Measurements from ENCODE around the gene TMOD1.
A peak's percentile ranks its signal among the peaks of the same experiment; 100 is the strongest.

Gene TMOD1

GRCh38 chr9:97518166-97518908, 16.9 kb downstream of the TMOD1 start:
- no peak for DNase-seq (ENCODE audit: low read depth)

GRCh38 chr9:97518909-97519307, 17.4 kb downstream of the TMOD1 start:
- peak; percentile 91 for DNase-seq (ENCODE audit: low read depth)

GRCh38 chr9:97519441-97519970, 18.0 kb downstream of the TMOD1 start:
- no peak for DNase-seq (ENCODE audit: low read depth)

GRCh38 chr9:97521576-97522333, 20.3 kb downstream of the TMOD1 start:
- DNase-seq (ENCODE audit: low read depth): no peak

- DNase-seq (ENCODE audit: low read depth): no peak
These were observed 23.0 kb downstream of the TMOD1 start for GRCh38 chr9:97524424-97524823.

- DNase-seq (ENCODE audit: low read depth): no peak
These were observed 24.0 kb downstream of the TMOD1 start for GRCh38 chr9:97525451-97525850.

GRCh38 chr9:97526895-97527575, 25.6 kb downstream of the TMOD1 start:
- no peak for DNase-seq (ENCODE audit: low read depth)

GRCh38 chr9:97527626-97528528, 26.4 kb downstream of the TMOD1 start:
- no peak for DNase-seq (ENCODE audit: low read depth)

GRCh38 chr9:97528529-97529230, 27.2 kb downstream of the TMOD1 start:
- DNase-seq (ENCODE audit: low read depth): no peak

- peak; percentile 33 for DNase-seq (ENCODE audit: low read depth)
These were observed 28.1 kb downstream of the TMOD1 start for GRCh38 chr9:97529363-97530076.

- DNase-seq (ENCODE audit: low read depth): no peak
These were observed 30.5 kb downstream of the TMOD1 start for GRCh38 chr9:97531888-97532376.

- no peak for DNase-seq (ENCODE audit: low read depth)
These were observed 32.7 kb downstream of the TMOD1 start for GRCh38 chr9:97534185-97534584.

GRCh38 chr9:97534961-97535594, 33.6 kb downstream of the TMOD1 start:
- no peak for DNase-seq (ENCODE audit: low read depth)

GRCh38 chr9:97535771-97536170, 34.3 kb downstream of the TMOD1 start:
- no peak for DNase-seq (ENCODE audit: low read depth)

GRCh38 chr9:97536480-97536879, 35.0 kb downstream of the TMOD1 start:
- DNase-seq (ENCODE audit: low read depth): no peak

- no peak for DNase-seq (ENCODE audit: low read depth)
These were observed 42.1 kb downstream of the TMOD1 start for GRCh38 chr9:97543561-97543960.

- no peak for DNase-seq (ENCODE audit: low read depth)
These were observed 44.0 kb downstream of the TMOD1 start for GRCh38 chr9:97545486-97545885.

GRCh38 chr9:97547098-97547829, 45.8 kb downstream of the TMOD1 start:
- DNase-seq (ENCODE audit: low read depth): no peak

- no peak for DNase-seq (ENCODE audit: low read depth)
These were observed 46.9 kb downstream of the TMOD1 start for GRCh38 chr9:97548379-97548778.

All from amniotic epithelial cell (primary cell).